KMS-11 (cell line): Measurements from ENCODE around the gene SEC14L2.

Experiments used
- H2AFZ ChIP-seq: fragments of 200-600 bp; sonication (generic); 2 replicates; pipeline ENCODE4 v1.6.1; 2016; ENCODE audit warnings: antibody characterized with exemption, mixed run types, low read depth
- H3K27ac ChIP-seq: fragments of 200-600 bp; sonication (generic); 2 replicates; pipeline ENCODE4 v1.6.1; 2016; ENCODE audit warnings: mild to moderate bottlenecking, mixed run types
- H3K27me3 ChIP-seq: fragments of 200-600 bp; sonication (generic); 2 replicates; pipeline ENCODE4 v1.6.1; 2017; ENCODE audit warnings: mild to moderate bottlenecking, low read depth, mixed run types, moderate library complexity; ENCODE audit not compliant: insufficient read depth
- H3K36me3 ChIP-seq: fragments of 200-600 bp; sonication (generic); 2 replicates; pipeline ENCODE4 v1.6.1; 2017; ENCODE audit warnings: mild to moderate bottlenecking, mixed run types; ENCODE audit not compliant: insufficient read depth
- H3K4me1 ChIP-seq: fragments of 200-600 bp; sonication (generic); 2 replicates; pipeline ENCODE4 v1.6.1; 2016; ENCODE audit warnings: mild to moderate bottlenecking, low read depth, mixed run types; ENCODE audit not compliant: poor library complexity, severe bottlenecking
- H3K4me2 ChIP-seq: fragments of 200-600 bp; sonication (generic); 2 replicates; pipeline ENCODE4 v1.7.0; 2016; ENCODE audit warnings: mild to moderate bottlenecking, mixed run types
- H3K4me3 ChIP-seq: fragments of 200-600 bp; sonication (generic); IDR thresholded peaks from 2 replicates; pipeline ENCODE4 v1.6.1; 2017; ENCODE audit warnings: low read depth, low read length, mixed read lengths; ENCODE audit not compliant: insufficient read depth
- H3K79me2 ChIP-seq: fragments of 200-600 bp; sonication (generic); 2 replicates; pipeline ENCODE4 v1.6.1; 2016; ENCODE audit warnings: low read depth, mixed run types; ENCODE audit not compliant: insufficient read depth
- H3K9ac ChIP-seq: fragments of 200-600 bp; sonication (generic); 2 replicates; pipeline ENCODE4 v1.6.1; 2016; ENCODE audit warnings: mild to moderate bottlenecking, mixed run types
- H4K20me1 ChIP-seq: fragments of 200-600 bp; sonication (generic); 2 replicates; pipeline ENCODE4 v1.6.1; 2016; ENCODE audit warnings: mild to moderate bottlenecking, mixed run types; ENCODE audit not compliant: insufficient read depth
- TF ChIP-seq, protein P1 (sequence below): fragments of 200-600 bp; sonication (generic); conservative IDR thresholded peaks from 2 replicates; pipeline ENCODE4 v1.6.1; 2017; ENCODE audit warnings: low read depth, mild to moderate bottlenecking, antibody characterized with exemption, low read length, moderate library complexity, mixed read lengths

Gene SEC14L2

DNA sequence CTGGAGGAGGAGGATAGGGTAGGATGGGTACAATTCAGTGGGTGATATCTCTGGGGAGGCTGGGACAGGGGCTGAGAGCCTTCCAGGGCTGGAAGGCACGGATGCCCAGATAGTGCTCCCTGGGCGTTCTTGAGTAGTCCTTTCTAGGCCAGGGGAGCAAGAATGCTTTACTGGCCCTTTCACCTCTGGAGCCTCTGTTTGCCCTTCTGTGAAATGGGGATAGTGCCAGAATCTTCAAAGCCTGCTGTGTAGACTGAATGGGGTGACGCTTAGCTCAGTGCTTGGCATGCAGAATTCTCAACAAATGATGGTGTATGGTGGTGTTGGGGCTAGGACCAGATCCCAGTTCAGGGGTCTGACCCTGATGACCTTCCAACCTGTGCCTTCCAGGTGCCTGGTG is 36.4 kb downstream of the SEC14L2 start:
- Histone ChIP-seq H3K4me3 (no peak overlapping the region), H2AFZ (no peak overlapping the region), H3K9ac (no peak overlapping the region), H4K20me1 (no peaks in the 10 kb centered on the region), H3K4me1 (peaks cover 9% of the 10 kb centered on the region), H3K27me3 (peaks cover 10% of the 10 kb centered on the region; the same call in 1 of the 2 replicates), H3K79me2 (no peaks in the 10 kb centered on the region), H3K36me3 (no peaks in the 10 kb centered on the region), H3K27ac (no peak overlapping the region), H3K4me2 (no peak overlapping the region)
- TF ChIP-seq, protein P1, sequence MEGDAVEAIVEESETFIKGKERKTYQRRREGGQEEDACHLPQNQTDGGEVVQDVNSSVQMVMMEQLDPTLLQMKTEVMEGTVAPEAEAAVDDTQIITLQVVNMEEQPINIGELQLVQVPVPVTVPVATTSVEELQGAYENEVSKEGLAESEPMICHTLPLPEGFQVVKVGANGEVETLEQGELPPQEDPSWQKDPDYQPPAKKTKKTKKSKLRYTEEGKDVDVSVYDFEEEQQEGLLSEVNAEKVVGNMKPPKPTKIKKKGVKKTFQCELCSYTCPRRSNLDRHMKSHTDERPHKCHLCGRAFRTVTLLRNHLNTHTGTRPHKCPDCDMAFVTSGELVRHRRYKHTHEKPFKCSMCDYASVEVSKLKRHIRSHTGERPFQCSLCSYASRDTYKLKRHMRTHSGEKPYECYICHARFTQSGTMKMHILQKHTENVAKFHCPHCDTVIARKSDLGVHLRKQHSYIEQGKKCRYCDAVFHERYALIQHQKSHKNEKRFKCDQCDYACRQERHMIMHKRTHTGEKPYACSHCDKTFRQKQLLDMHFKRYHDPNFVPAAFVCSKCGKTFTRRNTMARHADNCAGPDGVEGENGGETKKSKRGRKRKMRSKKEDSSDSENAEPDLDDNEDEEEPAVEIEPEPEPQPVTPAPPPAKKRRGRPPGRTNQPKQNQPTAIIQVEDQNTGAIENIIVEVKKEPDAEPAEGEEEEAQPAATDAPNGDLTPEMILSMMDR: no peak

DNA sequence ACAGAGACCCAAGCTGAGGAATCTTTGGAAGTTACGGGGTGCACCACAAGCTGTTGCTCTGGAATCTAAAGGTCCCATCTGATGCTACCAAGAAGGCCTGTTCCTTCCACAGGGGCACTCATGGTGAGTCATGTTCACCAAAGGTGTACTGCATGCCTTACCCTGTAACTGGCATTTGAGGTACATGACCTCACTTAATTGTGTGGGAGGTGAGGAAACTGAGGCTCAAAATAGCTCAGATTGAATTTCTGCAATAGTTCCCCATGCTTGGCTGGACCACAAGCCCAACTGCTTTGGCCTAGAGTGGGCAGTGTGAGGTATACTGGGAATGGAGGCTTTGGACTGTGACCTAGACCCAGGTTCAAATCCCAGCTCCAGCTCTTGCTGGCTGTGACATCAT is 37.0 kb downstream of the SEC14L2 start:
- peaks cover 9% of the 10 kb centered on the region for H3K4me1 ChIP-seq
- TF ChIP-seq, protein P1: no peak
- H3K27ac ChIP-seq: no peak overlapping the region
- no peak overlapping the region for H3K4me2 ChIP-seq
- H3K27me3 ChIP-seq: peaks cover 16% of the 10 kb centered on the region; the same call in 1 of the 2 replicates
- H3K9ac ChIP-seq: no peak overlapping the region
- H3K36me3 ChIP-seq: no peaks in the 10 kb centered on the region
- no peak overlapping the region for H2AFZ ChIP-seq
- no peaks in the 10 kb centered on the region for H4K20me1 ChIP-seq
- H3K79me2 ChIP-seq: no peaks in the 10 kb centered on the region
- H3K4me3 ChIP-seq: no peak overlapping the region

DNA sequence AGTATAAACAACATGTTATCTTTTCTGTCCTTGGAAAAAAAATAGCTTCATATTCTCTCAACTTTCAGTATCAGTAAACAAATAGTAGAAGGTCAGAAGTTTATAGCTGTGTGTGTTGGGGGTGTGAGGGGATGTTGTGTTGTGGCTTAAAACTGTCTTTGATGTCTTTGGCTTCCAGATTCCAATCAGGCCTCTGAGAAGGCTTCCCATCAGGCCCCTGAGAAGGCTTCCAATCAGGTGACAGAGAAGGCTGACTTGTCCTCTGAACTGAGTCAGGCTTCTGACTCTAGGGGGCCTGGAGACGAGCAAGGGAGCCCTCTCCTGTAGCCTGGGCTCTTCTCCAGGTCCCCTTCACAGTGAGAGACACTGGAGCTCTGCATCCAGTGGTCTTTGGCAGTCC is 38.0 kb downstream of the SEC14L2 start:
- no peak overlapping the region for H3K4me3 ChIP-seq
- H3K4me1 ChIP-seq: peaks cover 9% of the 10 kb centered on the region
- no peak overlapping the region for H3K27ac ChIP-seq
- no peaks in the 10 kb centered on the region for H4K20me1 ChIP-seq
- H3K79me2 ChIP-seq: no peaks in the 10 kb centered on the region
- TF ChIP-seq, protein P1: no peak
- H3K36me3 ChIP-seq: no peaks in the 10 kb centered on the region
- peak overlapping the region; percentile 84; the same call in 1 of the 2 replicates for H2AFZ ChIP-seq
- H3K9ac ChIP-seq: no peak overlapping the region
- peaks cover 25% of the 10 kb centered on the region for H3K27me3 ChIP-seq
- peak overlapping the region; percentile 52 for H3K4me2 ChIP-seq

DNA sequence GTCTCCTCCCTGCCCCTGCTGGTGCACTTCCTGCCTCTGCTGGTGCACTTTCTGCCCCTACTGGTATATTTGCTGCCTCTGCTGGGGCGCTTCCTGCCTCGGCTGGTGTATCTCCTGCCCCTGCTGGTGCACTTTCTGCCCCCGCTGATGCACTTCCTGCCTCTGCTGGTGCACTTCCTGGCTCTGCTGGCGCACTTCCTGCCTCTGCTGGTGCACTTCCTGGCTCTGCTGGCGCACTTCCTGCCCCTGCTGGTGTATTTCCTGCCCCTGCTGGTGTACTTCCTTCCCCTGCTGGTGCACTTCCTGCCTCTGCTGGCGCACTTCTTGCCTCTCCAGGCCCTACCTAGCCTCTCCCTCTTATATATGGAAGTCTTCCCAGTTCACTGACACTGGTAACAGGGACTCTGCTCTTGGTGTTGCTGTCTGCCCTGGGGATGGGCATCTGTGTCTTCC is 38.9 kb downstream of the SEC14L2 start:
- no peak overlapping the region for H3K9ac ChIP-seq
- no peaks in the 10 kb centered on the region for H4K20me1 ChIP-seq
- peaks cover 33% of the 10 kb centered on the region for H3K27me3 ChIP-seq
- H3K36me3 ChIP-seq: no peaks in the 10 kb centered on the region
- H3K4me1 ChIP-seq: peaks cover 9% of the 10 kb centered on the region
- peak overlapping the region; percentile 52; the same call in 1 of the 2 replicates for H3K4me2 ChIP-seq
- peak overlapping the region; percentile 84 for H2AFZ ChIP-seq
- no peak overlapping the region for H3K27ac ChIP-seq
- H3K4me3 ChIP-seq: no peak overlapping the region
- no peaks in the 10 kb centered on the region for H3K79me2 ChIP-seq
- TF ChIP-seq, protein P1: no peak
